Upper lobe of right lung (tissue), 1 donor: ENCODE data around the gene MIER1. TPM values are rescaled to one million over a fixed set of nuclear protein-coding genes. Genes with fewer than 3 reads are reported as not detected.
A peak's percentile ranks its signal among the peaks of the same experiment; 100 is the strongest.

Source experiments
- ATAC-seq: fragments of 200-7000 bp; cut with Tn5 transposase; one replicate; pipeline ENCODE4 v1.9.1; 2020; ENCODE audit warnings: mild to moderate bottlenecking, moderate library complexity
- DNase-seq: peaks from one replicate; pipeline ENCODE4 v3.0.0-alpha.2; 2020
- H3K27ac ChIP-seq: fragments of 200-600 bp; one replicate; pipeline ENCODE4 v1.8.0; 2022
- H3K27me3 ChIP-seq: fragments of 200-600 bp; one replicate; pipeline ENCODE4 v1.8.0; 2022; ENCODE audit warnings: mild to moderate bottlenecking
- H3K36me3 ChIP-seq: fragments of 200-600 bp; one replicate; pipeline ENCODE4 v1.8.0; 2022
- H3K4me1 ChIP-seq: fragments of 200-600 bp; one replicate; pipeline ENCODE4 v1.8.0; 2022
- H3K4me3 ChIP-seq: fragments of 200-600 bp; one replicate; pipeline ENCODE4 v1.8.0; 2022; ENCODE audit warnings: mild to moderate bottlenecking
- H3K9me3 ChIP-seq: fragments of 200-600 bp; one replicate; pipeline ENCODE4 v1.8.0; 2022
- intact Hi-C: fragments of 100-400 bp; cut with DNase I; formaldehyde crosslinking; loops from one replicate; pipeline ENCODE4 v1.11.0; 2022
- total RNA-seq: library from RNA; stranded (reverse); fragmentation: NEBNext Ultra II Directional; extraction: Animal tissue kit (Norgen Biotek cat#: 25700); gene quantifications from one replicate; pipeline ENCODE4 v1.2.1, GENCODE V29; 2021
- TF ChIP-seq, protein P1 (sequence below): fragments of 200-600 bp; IDR thresholded peaks from one replicate; pipeline ENCODE4 v1.8.0; 2022; ENCODE audit warnings: antibody characterized with exemption
- donor health status: DM: no; HTN: yes; CAD: no; lungs with severe emphysema.

MIER1 gene
- total RNA-seq, 1 donor from 2014 or later: 43.8 TPM

GRCh38 chr1:66925944-66926343, 1.2 kb downstream of the MIER1 start:
- Histone ChIP-seq H3K36me3 (no peaks in the 10 kb centered on the region), H3K27ac (peak overlapping the region; percentile 98), H3K4me1 (peaks cover 21% of the 10 kb centered on the region), H3K9me3 (no peaks in the 10 kb centered on the region), H3K27me3 (no peaks in the 10 kb centered on the region), H3K4me3 (peak overlapping the region; percentile 73)
- TF ChIP-seq, protein P1, sequence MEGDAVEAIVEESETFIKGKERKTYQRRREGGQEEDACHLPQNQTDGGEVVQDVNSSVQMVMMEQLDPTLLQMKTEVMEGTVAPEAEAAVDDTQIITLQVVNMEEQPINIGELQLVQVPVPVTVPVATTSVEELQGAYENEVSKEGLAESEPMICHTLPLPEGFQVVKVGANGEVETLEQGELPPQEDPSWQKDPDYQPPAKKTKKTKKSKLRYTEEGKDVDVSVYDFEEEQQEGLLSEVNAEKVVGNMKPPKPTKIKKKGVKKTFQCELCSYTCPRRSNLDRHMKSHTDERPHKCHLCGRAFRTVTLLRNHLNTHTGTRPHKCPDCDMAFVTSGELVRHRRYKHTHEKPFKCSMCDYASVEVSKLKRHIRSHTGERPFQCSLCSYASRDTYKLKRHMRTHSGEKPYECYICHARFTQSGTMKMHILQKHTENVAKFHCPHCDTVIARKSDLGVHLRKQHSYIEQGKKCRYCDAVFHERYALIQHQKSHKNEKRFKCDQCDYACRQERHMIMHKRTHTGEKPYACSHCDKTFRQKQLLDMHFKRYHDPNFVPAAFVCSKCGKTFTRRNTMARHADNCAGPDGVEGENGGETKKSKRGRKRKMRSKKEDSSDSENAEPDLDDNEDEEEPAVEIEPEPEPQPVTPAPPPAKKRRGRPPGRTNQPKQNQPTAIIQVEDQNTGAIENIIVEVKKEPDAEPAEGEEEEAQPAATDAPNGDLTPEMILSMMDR: no peak
- ATAC-seq (no peak), DNase-seq (no peak)
- intact Hi-C loops: no loop called here

DNA sequence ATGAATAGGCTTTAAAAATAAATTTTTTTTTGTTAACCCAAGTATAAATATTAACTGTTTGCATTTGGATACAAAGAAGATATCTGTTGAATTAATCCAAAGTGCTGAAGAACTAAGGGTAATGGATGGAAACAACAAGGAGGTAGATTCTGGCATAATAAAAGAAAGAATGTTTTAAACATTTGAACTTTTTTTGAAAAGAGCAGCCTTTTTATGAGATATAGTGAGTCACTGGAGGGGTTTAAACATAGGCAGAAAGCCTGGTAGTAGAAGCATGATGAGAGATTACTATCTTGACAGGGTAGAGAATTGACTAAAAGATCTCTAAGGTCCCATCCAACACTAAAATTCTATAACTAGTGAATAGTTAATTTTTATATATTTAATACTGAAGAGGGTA, 2.7 kb downstream of the MIER1 start:
- Histone ChIP-seq H3K27ac (no peak overlapping the region), H3K9me3 (no peaks in the 10 kb centered on the region), H3K36me3 (no peaks in the 10 kb centered on the region), H3K4me1 (peaks cover 31% of the 10 kb centered on the region), H3K4me3 (no peak overlapping the region), H3K27me3 (no peaks in the 10 kb centered on the region)
- intact Hi-C loops: no loop called here
- ATAC-seq (no peak), DNase-seq (no peak)
- TF ChIP-seq, protein P1: no peak

GRCh38 chr1:66929146-66929688, 4.4 kb downstream of the MIER1 start:
- DNase-seq (no peak), ATAC-seq (no peak)
- H3K27me3 ChIP-seq: no peaks in the 10 kb centered on the region
- H3K4me1 ChIP-seq: peaks cover 39% of the 10 kb centered on the region
- H3K4me3 ChIP-seq: peak overlapping the region; percentile 72
- H3K9me3 ChIP-seq: no peaks in the 10 kb centered on the region
- H3K27ac ChIP-seq: peak overlapping the region; percentile 96
- H3K36me3 ChIP-seq: no peaks in the 10 kb centered on the region
- TF ChIP-seq, protein P1: no peak
- intact Hi-C loops: no loop called here

GRCh38 chr1:66929691-66929998, 4.9 kb downstream of the MIER1 start:
- intact Hi-C loops: no loop called here
- no peak for ATAC-seq
- peaks cover 43% of the 10 kb centered on the region for H3K4me1 ChIP-seq

GRCh38 chr1:66929999-66930822, 5.4 kb downstream of the MIER1 start:
- no peaks in the 10 kb centered on the region for H3K36me3 ChIP-seq
- intact Hi-C loops: no loop called here
- H3K4me3 ChIP-seq: peak overlapping the region; percentile 72
- ATAC-seq (peak; percentile 94), DNase-seq (peak; percentile 98)
- no peaks in the 10 kb centered on the region for H3K9me3 ChIP-seq
- H3K27me3 ChIP-seq: no peaks in the 10 kb centered on the region
- H3K27ac ChIP-seq: peak overlapping the region; percentile 96
- peaks cover 46% of the 10 kb centered on the region for H3K4me1 ChIP-seq
- TF ChIP-seq, protein P1: peak; percentile 43

More at GRCh38 chr1:66929691-66929998, 4.9 kb downstream of the MIER1 start:
- no peaks in the 10 kb centered on the region for H3K27me3 ChIP-seq
- no peaks in the 10 kb centered on the region for H3K36me3 ChIP-seq
- TF ChIP-seq, protein P1: no peak
- no peaks in the 10 kb centered on the region for H3K9me3 ChIP-seq
- H3K27ac ChIP-seq: peak overlapping the region; percentile 96
- H3K4me3 ChIP-seq: peak overlapping the region; percentile 72
- no peak for DNase-seq
